ENCODE results near the gene ZNF330. TPM values are rescaled to one million over a fixed set of nuclear protein-coding genes. Genes with fewer than 3 reads are reported as not detected.
"Not testable (repeated sequence)": the region's sequence is repeated elsewhere in the genome, so short reads cannot be mapped to it uniquely, and the experiment has no call there.

ZNF330 gene
- total RNA-seq (ENCODE audit: insufficient read depth, low replicate concordance): 46.2 TPM

GRCh38 chr4:141220691-141221659 is at the start of gene ZNF330:
Gene ZNF330, plus strand, starts transcription at chr4:141220895. Its CDS starts 1,477 bp downstream, at chr4:141222372.
- peak; percentile 94 for DNase-seq (ENCODE audit: low spot score)

- DNase-seq (ENCODE audit: low spot score): no peak
These were observed 46.2 kb upstream of the ZNF330 start for GRCh38 chr4:141174457-141174856.

- DNase-seq (ENCODE audit: low spot score): no peak
These were observed 43.5 kb upstream of the ZNF330 start for GRCh38 chr4:141177171-141177570.

- DNase-seq (ENCODE audit: low spot score): no peak
These were observed 41.0 kb upstream of the ZNF330 start for GRCh38 chr4:141179474-141180373.

- DNase-seq (ENCODE audit: low spot score): no peak
These were observed 39.5 kb upstream of the ZNF330 start for GRCh38 chr4:141180991-141181761.

- not testable (repeated sequence) for DNase-seq (ENCODE audit: low spot score)
These were observed 37.2 kb upstream of the ZNF330 start for GRCh38 chr4:141183491-141183890.

- no peak for DNase-seq (ENCODE audit: low spot score)
These were observed 28.1 kb upstream of the ZNF330 start for GRCh38 chr4:141192564-141192963.

- no peak for DNase-seq (ENCODE audit: low spot score)
These were observed 27.1 kb upstream of the ZNF330 start for GRCh38 chr4:141193516-141194034.

GRCh38 chr4:141195095-141195707 is 25.5 kb upstream of the ZNF330 start:
- DNase-seq (ENCODE audit: low spot score): peak; percentile 62

- DNase-seq (ENCODE audit: low spot score): no peak
These were observed 24.3 kb upstream of the ZNF330 start for GRCh38 chr4:141196227-141196933.

GRCh38 chr4:141207961-141208360 is 12.7 kb upstream of the ZNF330 start:
- peak; percentile 28 for DNase-seq (ENCODE audit: low spot score)

GRCh38 chr4:141210168-141210567 is 10.5 kb upstream of the ZNF330 start:
- no peak for DNase-seq (ENCODE audit: low spot score)

- DNase-seq (ENCODE audit: low spot score): no peak
These were observed 7.1 kb upstream of the ZNF330 start for GRCh38 chr4:141213550-141213991.

GRCh38 chr4:141215030-141215429 is 5.7 kb upstream of the ZNF330 start:
- no peak for DNase-seq (ENCODE audit: low spot score)

- no peak for DNase-seq (ENCODE audit: low spot score)
These were observed 4.5 kb upstream of the ZNF330 start for GRCh38 chr4:141216002-141216761.

- DNase-seq (ENCODE audit: low spot score): no peak
These were observed 424 bp upstream of the ZNF330 start for GRCh38 chr4:141220271-141220670.

- DNase-seq (ENCODE audit: low spot score): no peak
These were observed 2.7 kb downstream of the ZNF330 start for GRCh38 chr4:141223418-141223817.

- not testable (repeated sequence) for DNase-seq (ENCODE audit: low spot score)
These were observed 6.6 kb downstream of the ZNF330 start for GRCh38 chr4:141227280-141227679.
